GM13977 (cell line): Measurements from ENCODE around the gene ACTC1.

Source experiments
- DNase-seq: peaks from one replicate; pipeline ENCODE4 v3.0.0; 2012; ENCODE audit warnings: low spot score
- CTCF ChIP-seq: IDR thresholded peaks from 2 replicates; pipeline ENCODE4 v1.5.1; 2012; ENCODE audit warnings: mild to moderate bottlenecking, control low read depth; ENCODE audit not compliant: insufficient read depth; ENCODE audit errors: extremely low read depth, missing control alignments
- in situ Hi-C: fragments of 300-500 bp; cut with MboI; formaldehyde crosslinking; loops from one replicate; pipeline ENCODE4 v1.12.0; 2022; ENCODE audit warnings: low sequenced_read_pairs, low pct_unique_long_range_greater_than_20kb, mixed read lengths, inconsistent platforms; ENCODE audit not compliant: unreplicated experiment

The ACTC1 gene

GRCh38 chr15:34795267-34796081 is at the start of gene ACTC1:
Gene ACTC1 (minus strand): TSS chr15:34795549. CDS start chr15:34794808, 741 bp downstream.
- no peak for TF ChIP-seq CTCF
- in situ Hi-C loops = no loop called here
- no peak for DNase-seq

- no peak for TF ChIP-seq CTCF
- DNase-seq = no peak
- in situ Hi-C loops = no loop called here
Observed at GRCh38 chr15:34841262-34841725, 45.9 kb upstream of the ACTC1 start.

- TF ChIP-seq CTCF = no peak
- in situ Hi-C loops = no loop called here
- DNase-seq = no peak
Observed at GRCh38 chr15:34838282-34838681, 42.9 kb upstream of the ACTC1 start.

GRCh38 chr15:34837246-34838016 is 42.1 kb upstream of the ACTC1 start:
- TF ChIP-seq CTCF = no peak
- DNase-seq = no peak
- in situ Hi-C loops = no loop called here

- TF ChIP-seq CTCF = no peak
- in situ Hi-C loops = no loop called here
- DNase-seq = no peak
Observed at GRCh38 chr15:34828145-34828911, 33.0 kb upstream of the ACTC1 start.

- in situ Hi-C loops = no loop called here
- DNase-seq = no peak
- no peak for TF ChIP-seq CTCF
Observed at GRCh38 chr15:34821831-34822230, 26.5 kb upstream of the ACTC1 start.
